Mammary epithelial cell (primary cell): ENCODE data around the gene PAK1IP1.

Source experiments
- CTCF ChIP-seq, 2 donors: IDR thresholded peaks in 1 of 2; conservative IDR thresholded peaks in 1 of 2; 2 replicates each; pipeline ENCODE4 v1.5.1; 2011 to 2012; ENCODE audit warnings: inconsistent platforms in 2 of 2, low read length in 2 of 2, mild to moderate bottlenecking in 2 of 2, control low read depth in 1 of 2, low read depth in 1 of 2; ENCODE audit not compliant: insufficient read depth in 1 of 2; ENCODE audit errors: extremely low read depth in 1 of 2
- EZH2 ChIP-seq: IDR thresholded peaks from 2 replicates; pipeline ENCODE4 v1.6.1; 2012; ENCODE audit warnings: low read length, inconsistent platforms, borderline replicate concordance

GRCh38 chr6:10687582-10687981 lies 7.2 kb upstream of the PAK1IP1 start:
- TF ChIP-seq CTCF (conservative IDR thresholded peaks at IDR 0.05 in 1 of 2, IDR thresholded peaks at IDR 0.05 in 1 of 2; ENCODE audit: extremely low read depth in 1 of 2, insufficient read depth in 1 of 2, low read depth in 1 of 2, low read length in 2 of 2) (no peak), EZH2 (no peak)
